B cell (primary cell): ENCODE results near the gene CRISPLD2.

ENCODE experiments used
- EZH2 ChIP-seq: IDR thresholded peaks from 2 replicates; pipeline ENCODE4 v1.6.1; 2012; ENCODE audit warnings: borderline replicate concordance, low read depth, mild to moderate bottlenecking, moderate library complexity, low read length; ENCODE audit not compliant: insufficient read depth, poor library complexity, severe bottlenecking
- TF ChIP-seq, protein P1 (sequence below): fragments of 200-600 bp; IDR thresholded peaks from one replicate; pipeline ENCODE4 v1.8.0; 2022; ENCODE audit warnings: antibody characterized with exemption, mild to moderate bottlenecking

- TF ChIP-seq, protein P1, sequence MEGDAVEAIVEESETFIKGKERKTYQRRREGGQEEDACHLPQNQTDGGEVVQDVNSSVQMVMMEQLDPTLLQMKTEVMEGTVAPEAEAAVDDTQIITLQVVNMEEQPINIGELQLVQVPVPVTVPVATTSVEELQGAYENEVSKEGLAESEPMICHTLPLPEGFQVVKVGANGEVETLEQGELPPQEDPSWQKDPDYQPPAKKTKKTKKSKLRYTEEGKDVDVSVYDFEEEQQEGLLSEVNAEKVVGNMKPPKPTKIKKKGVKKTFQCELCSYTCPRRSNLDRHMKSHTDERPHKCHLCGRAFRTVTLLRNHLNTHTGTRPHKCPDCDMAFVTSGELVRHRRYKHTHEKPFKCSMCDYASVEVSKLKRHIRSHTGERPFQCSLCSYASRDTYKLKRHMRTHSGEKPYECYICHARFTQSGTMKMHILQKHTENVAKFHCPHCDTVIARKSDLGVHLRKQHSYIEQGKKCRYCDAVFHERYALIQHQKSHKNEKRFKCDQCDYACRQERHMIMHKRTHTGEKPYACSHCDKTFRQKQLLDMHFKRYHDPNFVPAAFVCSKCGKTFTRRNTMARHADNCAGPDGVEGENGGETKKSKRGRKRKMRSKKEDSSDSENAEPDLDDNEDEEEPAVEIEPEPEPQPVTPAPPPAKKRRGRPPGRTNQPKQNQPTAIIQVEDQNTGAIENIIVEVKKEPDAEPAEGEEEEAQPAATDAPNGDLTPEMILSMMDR, result no peak
- TF ChIP-seq EZH2, result no peak
Observed at GRCh38 chr16:84884246-84884595, 64.4 kb downstream of the CRISPLD2 start.
